ENCODE measurements around the gene PYHIN1.
A peak's percentile ranks its signal among the peaks of the same experiment; 100 is the strongest.
"Not testable (repeated sequence)": the region's sequence is repeated elsewhere in the genome, so short reads cannot be mapped to it uniquely, and the experiment has no call there.

Gene PYHIN1

DNA sequence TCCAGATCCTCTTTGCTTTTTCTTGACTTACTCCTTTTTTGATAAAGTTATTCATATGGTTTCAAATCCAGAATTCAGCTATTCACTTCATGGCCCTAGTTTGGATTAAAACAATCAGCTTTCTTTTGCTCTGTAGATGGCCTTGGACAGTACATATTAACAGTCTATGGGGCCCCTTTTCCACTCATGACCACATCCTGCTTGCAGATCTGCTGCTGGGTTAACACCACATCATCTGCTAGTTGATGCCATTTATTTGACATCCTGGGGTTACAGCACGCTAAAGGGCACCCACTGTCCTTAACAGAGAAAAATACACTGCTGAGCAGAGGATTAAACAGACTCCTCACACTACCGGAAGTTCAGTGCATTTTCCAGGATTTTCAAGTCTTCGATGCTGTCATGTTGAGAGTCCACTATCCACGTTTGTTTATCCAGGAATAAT is 77.4 kb downstream of the PYHIN1 start:
- Histone ChIP-seq H3K27me3 (ENCODE audit: control insufficient read depth, insufficient read depth, low read length) (no peaks in the 10 kb centered on the region), H3K9ac (ENCODE audit: low read length) (no peak overlapping the region), H3K36me3 (ENCODE audit: control insufficient read depth, insufficient read depth, low read length) (no peaks in the 10 kb centered on the region), H3K27ac (ENCODE audit: low read depth, low read length) (peak overlapping the region; percentile 83), H3K4me1 (ENCODE audit: control insufficient read depth, insufficient read depth, low read length) (peaks cover 4% of the 10 kb centered on the region), H3K4me3 (ENCODE audit: low read length) (peak overlapping the region; percentile 78)

DNA sequence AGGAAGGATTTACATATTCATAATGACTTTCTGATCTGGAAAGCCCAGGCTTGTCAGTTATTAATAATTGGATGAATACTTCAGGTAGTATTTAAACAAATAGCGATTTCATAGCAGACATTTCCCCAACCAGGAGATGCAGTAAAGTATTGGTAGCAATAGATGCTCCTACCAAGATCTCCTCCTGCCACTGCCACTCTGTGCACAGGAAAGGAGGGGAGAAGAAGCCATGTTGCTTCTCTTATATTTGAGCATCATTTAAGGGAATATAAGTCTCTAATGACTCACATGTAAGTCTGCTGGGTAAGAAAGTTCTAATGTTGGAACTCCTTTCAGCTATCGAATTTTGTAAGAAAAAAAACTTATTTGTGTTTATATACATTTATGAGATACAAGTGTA is 77.9 kb downstream of the PYHIN1 start:
- H3K4me3 ChIP-seq (ENCODE audit: low read length): peak overlapping the region; percentile 78
- H3K27ac ChIP-seq (ENCODE audit: low read depth, low read length): peak overlapping the region; percentile 83
- H3K9ac ChIP-seq (ENCODE audit: low read length): no peak overlapping the region
- no peaks in the 10 kb centered on the region for H3K27me3 ChIP-seq (ENCODE audit: control insufficient read depth, insufficient read depth, low read length)
- peaks cover 4% of the 10 kb centered on the region for H3K4me1 ChIP-seq (ENCODE audit: control insufficient read depth, insufficient read depth, low read length)
- no peaks in the 10 kb centered on the region for H3K36me3 ChIP-seq (ENCODE audit: control insufficient read depth, insufficient read depth, low read length)

DNA sequence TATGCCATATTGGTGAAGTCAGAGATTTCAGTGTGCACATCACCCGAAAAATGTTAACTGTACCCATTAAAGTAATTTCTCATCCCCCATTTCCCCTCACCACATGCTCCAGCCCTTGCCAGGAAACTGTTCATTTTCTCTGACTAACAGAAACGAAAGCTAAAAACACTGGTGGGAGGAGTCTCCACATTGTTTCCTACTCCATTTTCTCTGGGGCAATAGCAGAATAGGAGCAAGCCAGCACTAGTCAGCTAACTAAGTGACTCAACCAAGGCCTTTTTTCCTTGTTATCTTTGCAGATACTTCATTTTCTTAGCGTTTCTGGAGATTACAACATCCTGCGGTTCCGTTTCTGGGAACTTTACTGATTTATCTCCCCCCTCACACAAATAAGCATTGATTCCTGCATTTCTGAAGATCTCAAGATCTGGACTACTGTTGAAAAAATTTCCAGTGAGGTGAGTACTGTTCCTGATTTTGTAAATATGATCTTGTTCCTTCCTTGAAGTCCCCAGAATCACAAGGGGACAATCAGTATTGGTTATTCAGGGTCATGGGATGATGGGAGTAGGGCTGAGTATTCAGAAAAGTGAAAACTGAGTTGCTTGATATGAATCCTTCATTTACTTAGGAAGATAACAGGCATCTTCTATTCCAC is 78.5 kb downstream of the PYHIN1 start, which contains the start of gene IFI16:
Gene IFI16, plus strand, starts transcription at position 204 of the 658 bp plus-strand sequence. CDS start 4,774 bp downstream, outside the sequence.
- Histone ChIP-seq H3K4me3 (ENCODE audit: low read length) (peak within 1 kb of the TSS; percentile 78), H3K4me1 (ENCODE audit: control insufficient read depth, insufficient read depth, low read length) (peaks cover 4% of the 10 kb centered on the region), H3K9ac (ENCODE audit: low read length) (peak within 1 kb of the TSS; percentile 49), H3K36me3 (ENCODE audit: control insufficient read depth, insufficient read depth, low read length) (no peaks in the 10 kb centered on the region), H3K27ac (ENCODE audit: low read depth, low read length) (peak within 1 kb of the TSS; percentile 83), H3K27me3 (ENCODE audit: control insufficient read depth, insufficient read depth, low read length) (no peaks in the 10 kb centered on the region)

DNA sequence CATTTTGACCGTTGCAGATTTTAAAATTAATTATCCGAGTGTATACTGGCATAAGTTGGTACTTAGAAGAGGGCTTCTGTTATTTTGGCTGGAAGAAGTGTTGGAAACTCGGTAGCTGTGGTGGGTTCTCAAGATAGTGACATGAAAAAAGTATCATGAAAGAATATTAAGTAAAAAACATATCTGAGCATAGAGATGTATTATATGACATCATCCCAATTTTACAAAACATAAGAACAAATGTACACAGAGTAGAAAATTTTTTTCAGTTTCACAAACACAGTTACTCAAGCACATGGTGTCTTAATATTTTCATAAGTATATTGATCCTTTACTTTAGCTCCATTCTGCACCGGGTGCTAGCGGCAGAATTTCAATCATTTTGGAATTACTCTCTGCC is 79.0 kb downstream of the PYHIN1 start:
- peaks cover 4% of the 10 kb centered on the region for H3K4me1 ChIP-seq (ENCODE audit: control insufficient read depth, insufficient read depth, low read length)
- H3K27me3 ChIP-seq (ENCODE audit: control insufficient read depth, insufficient read depth, low read length): no peaks in the 10 kb centered on the region
- peak overlapping the region; percentile 83 for H3K27ac ChIP-seq (ENCODE audit: low read depth, low read length)
- H3K4me3 ChIP-seq (ENCODE audit: low read length): peak overlapping the region; percentile 78
- H3K36me3 ChIP-seq (ENCODE audit: control insufficient read depth, insufficient read depth, low read length): no peaks in the 10 kb centered on the region
- H3K9ac ChIP-seq (ENCODE audit: low read length): peak overlapping the region; percentile 45

DNA sequence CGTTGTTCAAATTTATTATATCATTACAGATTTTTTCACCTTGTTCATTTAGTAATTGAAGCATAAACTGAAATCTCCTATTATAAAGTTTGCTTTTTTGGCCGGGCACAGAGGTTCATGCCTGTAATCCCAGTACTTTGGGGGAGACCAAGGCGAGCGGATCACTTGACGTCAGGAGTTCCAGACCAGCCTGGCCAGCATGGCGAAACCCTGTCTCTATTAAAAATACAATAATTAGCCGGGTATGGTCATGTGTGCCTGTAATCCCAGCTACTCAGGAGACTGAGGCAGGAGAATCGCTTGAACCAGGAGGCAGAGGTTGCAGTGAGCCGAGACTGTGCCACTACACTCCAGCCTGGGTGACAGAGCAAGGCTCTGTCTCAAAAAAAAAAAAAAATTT is 79.6 kb downstream of the PYHIN1 start:
- H3K4me3 ChIP-seq (ENCODE audit: low read length): peak overlapping the region; percentile 78
- H3K27me3 ChIP-seq (ENCODE audit: control insufficient read depth, insufficient read depth, low read length); H3K9ac ChIP-seq (ENCODE audit: low read length); H3K4me1 ChIP-seq (ENCODE audit: control insufficient read depth, insufficient read depth, low read length); H3K36me3 ChIP-seq (ENCODE audit: control insufficient read depth, insufficient read depth, low read length): not testable (repeated sequence)
- H3K27ac ChIP-seq (ENCODE audit: low read depth, low read length): peak overlapping the region; percentile 8

DNA sequence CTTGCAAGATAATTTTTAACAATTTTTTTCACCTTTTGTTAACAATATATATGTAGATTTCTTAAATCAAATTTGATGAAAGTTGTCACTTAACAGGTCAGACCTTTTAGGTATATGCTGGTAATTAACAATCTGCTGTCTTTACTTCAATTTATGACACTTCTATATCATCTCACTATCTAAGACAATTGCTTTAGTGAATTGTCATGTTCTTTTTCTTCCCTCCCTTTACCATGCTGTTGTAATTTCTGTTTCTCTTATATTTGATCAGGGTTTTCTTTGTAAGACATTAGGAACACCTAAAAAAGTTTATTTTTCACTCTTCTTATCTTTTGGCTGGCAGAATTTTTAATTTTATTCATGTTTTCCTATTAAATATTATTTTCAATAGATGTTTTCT is 80.4 kb downstream of the PYHIN1 start:
- Histone ChIP-seq H3K27ac (ENCODE audit: low read depth, low read length) (no peak overlapping the region), H3K4me3 (ENCODE audit: low read length) (peak overlapping the region; percentile 32), H3K36me3 (ENCODE audit: control insufficient read depth, insufficient read depth, low read length) (no peaks in the 10 kb centered on the region), H3K27me3 (ENCODE audit: control insufficient read depth, insufficient read depth, low read length) (no peaks in the 10 kb centered on the region), H3K4me1 (ENCODE audit: control insufficient read depth, insufficient read depth, low read length) (peaks cover 4% of the 10 kb centered on the region), H3K9ac (ENCODE audit: low read length) (no peak overlapping the region)

DNA sequence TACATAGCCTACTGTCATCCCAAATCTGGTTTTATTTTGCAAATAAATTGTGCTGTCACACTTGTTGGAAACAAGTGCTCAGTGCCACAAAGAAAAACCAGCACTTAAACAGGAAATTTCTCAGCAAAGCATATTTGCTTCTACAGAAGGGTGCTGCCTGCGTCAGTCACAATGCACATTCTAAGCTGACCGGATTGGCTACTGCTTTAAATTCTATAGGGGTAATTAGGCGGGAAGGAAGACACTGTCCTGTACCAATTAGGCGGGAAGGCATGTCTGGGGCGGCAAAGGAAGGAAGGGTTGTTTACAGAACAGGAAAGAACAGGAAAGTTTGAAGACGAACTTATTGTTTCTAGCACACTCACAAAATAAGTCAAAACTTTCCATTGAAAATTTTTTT is 81.1 kb downstream of the PYHIN1 start:
- Histone ChIP-seq H3K36me3 (ENCODE audit: control insufficient read depth, insufficient read depth, low read length) (no peaks in the 10 kb centered on the region), H3K4me3 (ENCODE audit: low read length) (peak overlapping the region; percentile 32), H3K9ac (ENCODE audit: low read length) (no peak overlapping the region), H3K4me1 (ENCODE audit: control insufficient read depth, insufficient read depth, low read length) (peaks cover 4% of the 10 kb centered on the region), H3K27ac (ENCODE audit: low read depth, low read length) (no peak overlapping the region), H3K27me3 (ENCODE audit: control insufficient read depth, insufficient read depth, low read length) (no peaks in the 10 kb centered on the region)

DNA sequence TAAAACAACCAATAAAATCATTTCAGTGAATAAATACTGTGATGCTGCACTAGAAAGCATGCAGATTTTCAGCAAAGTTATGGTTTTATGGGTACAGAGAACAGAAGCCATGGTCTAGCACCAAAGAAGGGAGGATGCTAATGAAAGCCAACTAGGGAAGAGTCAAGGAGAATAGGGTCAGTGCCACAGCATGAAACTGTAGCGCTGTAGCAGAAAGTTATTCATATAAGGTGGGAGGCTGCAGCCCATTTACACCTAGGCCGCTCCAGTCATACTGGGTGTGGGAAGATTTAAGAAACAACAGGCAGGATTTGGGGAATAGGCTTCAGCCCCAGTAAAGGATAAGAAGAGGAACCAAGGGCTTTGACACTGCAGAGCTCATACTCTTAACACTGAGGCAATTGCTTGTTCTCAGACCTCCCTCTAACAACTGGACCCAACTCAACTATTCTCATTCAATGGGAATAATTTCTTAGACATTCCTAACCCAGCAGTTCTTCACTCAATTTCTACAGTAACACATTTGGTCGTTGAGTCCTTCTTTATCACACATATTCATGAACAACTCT is 82.7 kb downstream of the PYHIN1 start:
- Histone ChIP-seq H3K36me3 (ENCODE audit: control insufficient read depth, insufficient read depth, low read length) (no peaks in the 10 kb centered on the region), H3K4me1 (ENCODE audit: control insufficient read depth, insufficient read depth, low read length) (peaks cover 2% of the 10 kb centered on the region), H3K9ac (ENCODE audit: low read length) (no peak overlapping the region), H3K4me3 (ENCODE audit: low read length) (peak overlapping the region; percentile 40), H3K27me3 (ENCODE audit: control insufficient read depth, insufficient read depth, low read length) (no peaks in the 10 kb centered on the region), H3K27ac (ENCODE audit: low read depth, low read length) (no peak overlapping the region)

DNA sequence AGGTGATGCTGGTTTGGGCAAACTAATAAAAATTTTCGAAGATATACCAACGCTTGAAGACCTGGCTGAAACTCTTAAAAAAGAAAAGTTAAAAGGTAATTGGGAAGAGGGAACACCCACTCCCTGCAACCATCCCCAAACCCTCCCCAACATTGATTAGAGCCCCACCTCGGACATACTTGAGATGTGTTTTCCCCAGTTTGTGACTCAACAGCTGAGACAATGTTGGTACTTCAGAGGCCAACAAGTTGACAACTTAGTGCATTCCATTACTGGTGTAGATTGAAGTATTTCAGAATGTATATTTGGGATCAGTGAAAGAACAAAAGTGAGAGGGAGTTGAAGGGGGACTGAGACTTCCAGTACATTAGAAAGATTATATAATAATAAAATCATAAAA is 83.5 kb downstream of the PYHIN1 start:
- no peaks in the 10 kb centered on the region for H3K36me3 ChIP-seq (ENCODE audit: control insufficient read depth, insufficient read depth, low read length)
- no peak overlapping the region for H3K27ac ChIP-seq (ENCODE audit: low read depth, low read length)
- H3K4me1 ChIP-seq (ENCODE audit: control insufficient read depth, insufficient read depth, low read length): no peaks in the 10 kb centered on the region
- H3K9ac ChIP-seq (ENCODE audit: low read length): no peak overlapping the region
- peak overlapping the region; percentile 9 for H3K4me3 ChIP-seq (ENCODE audit: low read length)
- H3K27me3 ChIP-seq (ENCODE audit: control insufficient read depth, insufficient read depth, low read length): no peaks in the 10 kb centered on the region

DNA sequence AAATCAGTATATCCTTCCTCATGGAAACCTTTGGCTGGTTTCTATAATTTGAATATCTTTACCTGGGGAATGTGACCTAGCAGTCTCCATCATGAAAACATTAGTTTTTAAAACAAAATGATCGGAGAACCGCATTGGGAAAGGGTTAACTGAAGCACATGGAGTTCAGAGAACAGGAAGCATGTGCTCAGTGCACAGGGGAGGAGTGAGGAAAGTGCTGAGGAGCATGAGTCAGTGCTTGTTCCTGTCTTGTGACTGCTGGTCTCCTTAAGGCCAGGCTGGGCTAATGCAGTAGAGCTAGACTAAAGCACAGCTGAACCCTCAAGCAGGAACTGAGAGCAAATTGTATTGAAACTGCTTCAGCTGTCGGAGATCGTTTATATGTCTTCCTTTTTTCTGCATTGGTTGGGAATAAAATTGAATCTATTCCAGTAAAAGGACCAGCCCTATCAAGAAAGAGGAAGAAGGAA is 84.1 kb downstream of the PYHIN1 start:
- Histone ChIP-seq H3K4me1 (ENCODE audit: control insufficient read depth, insufficient read depth, low read length) (no peaks in the 10 kb centered on the region), H3K27me3 (ENCODE audit: control insufficient read depth, insufficient read depth, low read length) (no peaks in the 10 kb centered on the region), H3K27ac (ENCODE audit: low read depth, low read length) (no peak overlapping the region), H3K36me3 (ENCODE audit: control insufficient read depth, insufficient read depth, low read length) (no peaks in the 10 kb centered on the region), H3K4me3 (ENCODE audit: low read length) (no peak overlapping the region), H3K9ac (ENCODE audit: low read length) (no peak overlapping the region)

DNA sequence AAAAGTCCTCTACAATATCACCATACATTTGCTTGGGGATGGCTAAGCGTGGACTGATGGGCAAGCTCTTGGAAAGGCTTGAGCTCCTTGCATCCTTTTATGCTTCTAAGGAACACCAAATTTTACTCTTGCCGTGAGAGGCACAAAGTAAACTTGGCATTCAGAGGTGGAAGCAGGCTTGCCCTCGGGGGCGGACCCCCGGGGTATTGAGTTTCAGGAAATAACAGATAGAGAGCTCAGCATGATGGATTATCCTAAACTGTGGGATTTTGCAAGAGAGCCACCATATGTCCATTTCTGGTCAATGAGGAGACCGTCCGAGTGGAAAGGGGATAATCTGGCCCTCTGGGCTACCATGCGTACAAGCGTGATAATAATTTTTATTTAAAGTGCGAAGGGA is 92.4 kb downstream of the PYHIN1 start:
- Histone ChIP-seq H3K9ac (ENCODE audit: low read length) (no peak overlapping the region), H3K4me1 (ENCODE audit: control insufficient read depth, insufficient read depth, low read length) (peaks cover 3% of the 10 kb centered on the region), H3K27me3 (ENCODE audit: control insufficient read depth, insufficient read depth, low read length) (no peaks in the 10 kb centered on the region), H3K27ac (ENCODE audit: low read depth, low read length) (no peak overlapping the region), H3K36me3 (ENCODE audit: control insufficient read depth, insufficient read depth, low read length) (peaks cover 3% of the 10 kb centered on the region), H3K4me3 (ENCODE audit: low read length) (no peak overlapping the region)

DNA sequence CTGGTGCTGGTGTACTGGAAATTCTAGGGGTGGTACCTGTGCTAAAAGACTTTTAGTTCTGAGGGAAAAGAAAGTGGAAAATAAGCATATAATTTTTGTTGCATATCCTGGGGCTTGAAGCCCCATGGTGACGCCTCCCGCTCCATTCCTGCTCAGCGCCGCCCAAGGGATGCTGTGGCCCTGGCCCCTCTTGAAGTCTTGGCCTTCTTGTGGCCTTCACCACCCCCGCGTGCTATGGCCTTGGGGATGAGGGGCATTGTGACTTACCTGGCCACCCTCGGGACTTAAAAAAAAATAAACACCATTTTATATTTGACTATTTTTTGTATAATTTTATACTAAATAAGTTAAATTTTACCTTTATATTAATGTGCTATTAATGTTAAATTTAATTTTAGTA is 93.7 kb downstream of the PYHIN1 start:
- Histone ChIP-seq H3K9ac (ENCODE audit: low read length) (no peak overlapping the region), H3K27ac (ENCODE audit: low read depth, low read length) (no peak overlapping the region), H3K4me3 (ENCODE audit: low read length) (no peak overlapping the region), H3K27me3 (ENCODE audit: control insufficient read depth, insufficient read depth, low read length) (no peaks in the 10 kb centered on the region), H3K4me1 (ENCODE audit: control insufficient read depth, insufficient read depth, low read length) (peaks cover 4% of the 10 kb centered on the region), H3K36me3 (ENCODE audit: control insufficient read depth, insufficient read depth, low read length) (peaks cover 3% of the 10 kb centered on the region)

Measured in rectal smooth muscle tissue (tissue), 1 donor.